ENCODE results near the gene ULK1. TPM values are rescaled to one million over a fixed set of nuclear protein-coding genes. Genes with fewer than 3 reads are reported as not detected.

Gene ULK1
- total and polyA plus RNA-seq, 4 donors = 15.4 to 32.8 (median 22.8) TPM

GRCh38 chr12:131944601-131945251 is 50.3 kb downstream of the ULK1 start:
- Histone ChIP-seq H3K4me3 (no peak overlapping the region), H3K9me3 (ENCODE audit: control insufficient read depth in 4 of 4, insufficient read depth in 3 of 4, low read length in 3 of 4) (peaks cover 0 to 4% (median 0%) of the 10 kb centered on the region in 4 donors), H3K27me3 (ENCODE audit: control insufficient read depth in 3 of 3, insufficient read depth in 3 of 3, low read length in 2 of 3) (no peaks in the 10 kb centered on the region), H3K4me1 (ENCODE audit: control insufficient read depth in 5 of 5, insufficient read depth in 5 of 5, low read length in 5 of 5) (peaks cover 0 to 1% (median 0%) of the 10 kb centered on the region in 5 donors), H3K36me3 (ENCODE audit: control insufficient read depth in 4 of 4, insufficient read depth in 4 of 4, low read length in 4 of 4) (peaks cover 5 to 25% (median 6%) of the 10 kb centered on the region in 4 donors), H3K27ac (ENCODE audit: low read depth in 1 of 2, low read length in 1 of 2) (no peak overlapping the region), H3K9ac (ENCODE audit: insufficient read depth in 1 of 2, low read length in 2 of 2) (no peak overlapping the region)
- TF ChIP-seq, protein P1, sequence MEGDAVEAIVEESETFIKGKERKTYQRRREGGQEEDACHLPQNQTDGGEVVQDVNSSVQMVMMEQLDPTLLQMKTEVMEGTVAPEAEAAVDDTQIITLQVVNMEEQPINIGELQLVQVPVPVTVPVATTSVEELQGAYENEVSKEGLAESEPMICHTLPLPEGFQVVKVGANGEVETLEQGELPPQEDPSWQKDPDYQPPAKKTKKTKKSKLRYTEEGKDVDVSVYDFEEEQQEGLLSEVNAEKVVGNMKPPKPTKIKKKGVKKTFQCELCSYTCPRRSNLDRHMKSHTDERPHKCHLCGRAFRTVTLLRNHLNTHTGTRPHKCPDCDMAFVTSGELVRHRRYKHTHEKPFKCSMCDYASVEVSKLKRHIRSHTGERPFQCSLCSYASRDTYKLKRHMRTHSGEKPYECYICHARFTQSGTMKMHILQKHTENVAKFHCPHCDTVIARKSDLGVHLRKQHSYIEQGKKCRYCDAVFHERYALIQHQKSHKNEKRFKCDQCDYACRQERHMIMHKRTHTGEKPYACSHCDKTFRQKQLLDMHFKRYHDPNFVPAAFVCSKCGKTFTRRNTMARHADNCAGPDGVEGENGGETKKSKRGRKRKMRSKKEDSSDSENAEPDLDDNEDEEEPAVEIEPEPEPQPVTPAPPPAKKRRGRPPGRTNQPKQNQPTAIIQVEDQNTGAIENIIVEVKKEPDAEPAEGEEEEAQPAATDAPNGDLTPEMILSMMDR (IDR thresholded peaks at IDR 0.05; ENCODE audit: control extremely low read depth, extremely low read depth) = no peak
- 88 to 90% methylated on average over 35 of the region's 35 CpGs for WGBS, 2 donors
- DNase-seq (no peak), ATAC-seq (ENCODE audit: insufficient read depth, low FRiP score) (no peak)

GRCh38 chr12:131946757-131947156 is 52.3 kb downstream of the ULK1 start:
- peaks cover under 1 to 17% (median 4%) of the 10 kb centered on the region in 4 donors for H3K36me3 ChIP-seq (ENCODE audit: control insufficient read depth in 4 of 4, insufficient read depth in 4 of 4, low read length in 4 of 4)
- no peak overlapping the region for H3K27ac ChIP-seq (ENCODE audit: low read depth in 1 of 2, low read length in 1 of 2)
- 74 to 79% methylated on average over 6 of the region's 6 CpGs for WGBS, 2 donors
- no peak overlapping the region for H3K4me3 ChIP-seq
- DNase-seq = no peak
- peaks cover 0 to 9% (median 6%) of the 10 kb centered on the region in 5 donors for H3K4me1 ChIP-seq (ENCODE audit: control insufficient read depth in 5 of 5, insufficient read depth in 5 of 5, low read length in 5 of 5)
- H3K27me3 ChIP-seq (ENCODE audit: control insufficient read depth in 3 of 3, insufficient read depth in 3 of 3, low read length in 2 of 3) = no peaks in the 10 kb centered on the region
- no peak overlapping the region for H3K9ac ChIP-seq (ENCODE audit: insufficient read depth in 1 of 2, low read length in 2 of 2)
- no peak for ATAC-seq (ENCODE audit: insufficient read depth, low FRiP score)
- TF ChIP-seq, protein P1 (IDR thresholded peaks at IDR 0.05; ENCODE audit: control extremely low read depth, extremely low read depth) = no peak
- H3K9me3 ChIP-seq (ENCODE audit: control insufficient read depth in 4 of 4, insufficient read depth in 3 of 4, low read length in 3 of 4) = peaks cover 0 to 4% (median 0%) of the 10 kb centered on the region in 4 donors

- TF ChIP-seq, protein P1 (IDR thresholded peaks at IDR 0.05; ENCODE audit: control extremely low read depth, extremely low read depth) = no peak
- Histone ChIP-seq H3K27me3 (ENCODE audit: control insufficient read depth in 3 of 3, insufficient read depth in 3 of 3, low read length in 2 of 3) (no peaks in the 10 kb centered on the region), H3K4me1 (ENCODE audit: control insufficient read depth in 5 of 5, insufficient read depth in 5 of 5, low read length in 5 of 5) (peaks cover 0 to 9% (median 6%) of the 10 kb centered on the region in 5 donors), H3K36me3 (ENCODE audit: control insufficient read depth in 4 of 4, insufficient read depth in 4 of 4, low read length in 4 of 4) (peaks cover 0 to 12% (median 1%) of the 10 kb centered on the region in 4 donors), H3K9me3 (ENCODE audit: control insufficient read depth in 4 of 4, insufficient read depth in 3 of 4, low read length in 3 of 4) (peaks cover 0 to 4% (median 0%) of the 10 kb centered on the region in 4 donors), H3K27ac (ENCODE audit: low read depth in 1 of 2, low read length in 1 of 2) (no peak overlapping the region), H3K4me3 (no peak overlapping the region), H3K9ac (ENCODE audit: insufficient read depth in 1 of 2, low read length in 2 of 2) (no peak overlapping the region)
- no peak for ATAC-seq (ENCODE audit: insufficient read depth, low FRiP score)
- no peak for DNase-seq
- WGBS, 2 donors = 43 to 45% methylated on average over 8 of the region's 8 CpGs
These were observed 53.1 kb downstream of the ULK1 start for GRCh38 chr12:131947482-131948027.
